ENCODE data around the gene FYCO1.
A peak's percentile ranks its signal among the peaks of the same experiment; 100 is the strongest.

Gene FYCO1

GRCh38 chr3:45944830-45945620 is 50.6 kb downstream of the FYCO1 start:
- Histone ChIP-seq H3K27me3 (no peaks in the 10 kb centered on the region), H3K4me1 (peaks cover 0 to 17% (median 11%) of the 10 kb centered on the region in 4 donors), H3K36me3 (peaks cover 34 to 75% (median 63%) of the 10 kb centered on the region in 3 donors), H3K4me3 (no peak overlapping the region), H3K9me3 (no peaks in the 10 kb centered on the region), H3K27ac (no peak overlapping the region)
- no peak for TF ChIP-seq CTCF (IDR thresholded peaks at IDR 0.05)
- intact Hi-C loops (cut with DNase I; ENCODE audit: low total_unique reads) = no loop called here
- DNase-seq = peak in 1 of 2 donors; percentile 45

GRCh38 chr3:45943207-45943846 is 52.3 kb downstream of the FYCO1 start, which contains the start of gene CXCR6:
Gene CXCR6 (plus strand): TSS chr3:45943464. CDS start chr3:45946482, 3,018 bp downstream.
- Histone ChIP-seq H3K4me3 (no peak within 1 kb of the TSS), H3K36me3 (peaks cover 22 to 64% (median 46%) of the 10 kb centered on the region in 3 donors), H3K9me3 (no peaks in the 10 kb centered on the region), H3K27ac (no peak within 1 kb of the TSS), H3K4me1 (peaks cover 0 to 13% (median 11%) of the 10 kb centered on the region in 4 donors), H3K27me3 (no peaks in the 10 kb centered on the region)
- peak in 1 of 2 donors; percentile 5 for DNase-seq
- intact Hi-C loops (cut with DNase I; ENCODE audit: low total_unique reads) = no loop called here
- no peak for TF ChIP-seq CTCF (IDR thresholded peaks at IDR 0.05)

GRCh38 chr3:45942051-45942825 is 53.4 kb downstream of the FYCO1 start:
- H3K36me3 ChIP-seq = peaks cover 20 to 65% (median 49%) of the 10 kb centered on the region in 3 donors

GRCh38 chr3:45940781-45941365 is 54.8 kb downstream of the FYCO1 start:
- peak in 1 of 2 donors; percentile 23 for DNase-seq
- no peak overlapping the region for H3K4me3 ChIP-seq
- no peak for TF ChIP-seq CTCF (IDR thresholded peaks at IDR 0.05)
- no peaks in the 10 kb centered on the region for H3K27me3 ChIP-seq
- H3K36me3 ChIP-seq = peaks cover 11 to 65% (median 49%) of the 10 kb centered on the region in 3 donors
- intact Hi-C loops (cut with DNase I; ENCODE audit: low total_unique reads) = loop anchor here (2.0 kb wide), 1 partner anchor 136 kb away; no protein-coding TSS in a partner anchor
- H3K4me1 ChIP-seq = peaks cover 0 to 12% (median 4%) of the 10 kb centered on the region in 4 donors
- no peak overlapping the region for H3K27ac ChIP-seq
- H3K9me3 ChIP-seq = no peaks in the 10 kb centered on the region

More at GRCh38 chr3:45942051-45942825, 53.4 kb downstream of the FYCO1 start:
- DNase-seq = peak in 1 of 2 donors; percentile 61
- TF ChIP-seq CTCF (IDR thresholded peaks at IDR 0.05) = no peak
- no peaks in the 10 kb centered on the region for H3K27me3 ChIP-seq
- H3K9me3 ChIP-seq = no peaks in the 10 kb centered on the region
- intact Hi-C loops (cut with DNase I; ENCODE audit: low total_unique reads) = no loop called here
- no peak overlapping the region for H3K4me3 ChIP-seq
- peaks cover 0 to 12% (median 4%) of the 10 kb centered on the region in 4 donors for H3K4me1 ChIP-seq
- no peak overlapping the region for H3K27ac ChIP-seq

All from tibial artery (tissue), 4 donors.